ENCODE results near the gene TFF3. TPM values are rescaled to one million over a fixed set of nuclear protein-coding genes. Genes with fewer than 3 reads are reported as not detected.
A peak's percentile ranks its signal among the peaks of the same experiment; 100 is the strongest.

TFF3 gene
- total and polyA plus RNA-seq, 5 donors, result 1.2 to 2.6 (median 1.9) TPM

DNA sequence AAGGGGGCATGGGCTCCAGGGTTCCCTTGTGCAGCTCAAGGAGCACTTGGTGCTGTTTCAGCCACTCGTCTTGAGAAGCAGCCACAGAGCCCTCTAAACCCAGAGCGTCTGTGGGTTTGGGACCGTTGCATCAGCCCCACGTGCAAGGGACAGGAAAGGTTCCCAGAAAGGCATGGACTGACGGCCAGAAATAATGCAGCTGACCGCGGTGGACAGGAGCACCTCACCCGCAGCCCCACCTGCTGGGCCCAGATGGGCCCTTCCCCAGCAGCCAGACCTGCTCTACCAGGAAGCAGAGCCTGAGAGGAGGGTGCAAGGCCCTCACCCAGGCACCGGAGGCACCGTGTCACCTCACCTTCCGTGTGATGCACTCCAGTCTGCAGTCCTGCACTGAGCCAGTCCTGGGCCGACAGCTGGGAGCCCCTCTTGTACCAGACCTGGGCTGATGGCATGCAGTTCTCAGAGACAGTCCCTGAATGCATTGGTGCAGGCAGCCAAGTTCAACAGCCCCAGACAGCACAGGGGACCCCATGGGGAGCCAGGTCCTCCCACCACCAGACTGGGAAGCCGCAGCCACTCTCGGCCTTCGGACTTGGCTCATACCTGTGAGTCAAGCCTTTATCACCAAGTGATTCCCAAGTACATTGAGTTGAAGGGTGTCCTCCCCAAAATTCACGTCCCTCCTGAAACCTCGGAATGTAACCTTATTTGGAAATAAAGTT, 4.8 kb upstream of the TFF3 start:
- H3K27ac ChIP-seq (ENCODE audit: low read length), result no peak overlapping the region
- H3K27me3 ChIP-seq (ENCODE audit: control insufficient read depth, insufficient read depth), result no peaks in the 10 kb centered on the region
- H3K9me3 ChIP-seq (ENCODE audit: control insufficient read depth, low read length), result no peaks in the 10 kb centered on the region
- intact Hi-C loops (cut with DNase I), result no loop called here
- no peaks in the 10 kb centered on the region for H3K4me1 ChIP-seq (ENCODE audit: control insufficient read depth, insufficient read depth, low read length)
- DNase-seq (no peak), ATAC-seq (no peak)
- H3K4me3 ChIP-seq (ENCODE audit: low read length), result no peak overlapping the region
- WGBS, result 66% methylated on average over 17 of the region's 17 CpGs

- Histone ChIP-seq H3K27ac (ENCODE audit: low read length) (no peak overlapping the region), H3K27me3 (ENCODE audit: control insufficient read depth, insufficient read depth) (no peaks in the 10 kb centered on the region), H3K9me3 (ENCODE audit: control insufficient read depth, low read length) (no peaks in the 10 kb centered on the region), H3K4me3 (ENCODE audit: low read length) (no peak overlapping the region), H3K4me1 (ENCODE audit: control insufficient read depth, insufficient read depth, low read length) (no peaks in the 10 kb centered on the region)
- intact Hi-C loops (cut with DNase I), result no loop called here
- 51% methylated on average over 10 of the region's 10 CpGs for WGBS
- DNase-seq, result no peak
- ATAC-seq, result no peak
These were observed 4.2 kb upstream of the TFF3 start for GRCh38 chr21:42319376-42319775.

DNA sequence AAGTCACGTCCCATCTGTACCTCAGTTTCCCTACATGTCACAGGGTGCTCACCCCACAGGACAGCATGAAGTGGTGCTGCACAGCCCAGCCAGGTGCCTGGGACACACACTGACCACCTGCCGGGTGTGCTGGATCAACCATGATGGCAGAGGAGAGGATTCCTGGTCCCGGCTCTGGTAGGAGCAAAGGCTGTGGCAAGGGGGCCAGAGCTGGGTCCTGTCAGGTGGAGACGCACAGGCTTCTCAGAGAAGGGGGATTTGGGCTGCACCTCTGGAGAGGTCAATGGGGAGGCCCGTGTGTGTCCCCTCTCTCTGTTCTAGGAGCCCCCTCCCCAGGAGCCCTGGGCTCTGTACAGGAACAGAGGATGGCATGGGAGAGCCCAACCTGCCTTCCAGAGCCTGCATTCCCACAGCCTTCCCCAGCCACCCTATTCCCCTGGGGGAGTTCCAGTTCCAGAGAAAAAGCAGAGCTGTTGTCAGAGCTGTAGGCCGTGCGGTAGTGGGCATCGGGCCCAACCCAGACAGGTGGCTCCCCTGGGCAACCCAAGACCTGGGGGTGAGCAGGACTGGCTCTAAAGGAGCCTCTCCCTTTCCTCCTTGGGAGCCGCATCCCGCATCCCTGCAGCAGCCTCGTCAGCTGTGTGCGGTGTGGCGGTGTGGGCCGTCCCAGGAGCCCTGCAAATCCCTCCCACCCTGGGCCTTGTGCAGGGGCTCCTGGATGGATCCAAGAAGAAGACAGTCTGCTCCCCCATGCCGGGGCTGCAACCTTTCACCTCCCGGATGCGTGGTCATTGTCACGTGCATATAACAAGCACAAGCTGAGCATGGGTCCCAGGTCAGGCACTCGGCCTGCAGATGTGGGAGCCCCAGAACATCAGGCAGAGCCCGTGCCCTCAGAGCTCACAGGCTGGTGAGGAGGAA, 2.9 kb upstream of the TFF3 start:
- H3K27me3 ChIP-seq (ENCODE audit: control insufficient read depth, insufficient read depth), result no peaks in the 10 kb centered on the region
- no peak overlapping the region for H3K4me3 ChIP-seq (ENCODE audit: low read length)
- H3K27ac ChIP-seq (ENCODE audit: low read length), result no peak overlapping the region
- H3K9me3 ChIP-seq (ENCODE audit: control insufficient read depth, low read length), result no peaks in the 10 kb centered on the region
- intact Hi-C loops (cut with DNase I), result no loop called here
- WGBS, result 86% methylated on average over 20 of the region's 20 CpGs
- peaks cover 4% of the 10 kb centered on the region for H3K4me1 ChIP-seq (ENCODE audit: control insufficient read depth, insufficient read depth, low read length)
- DNase-seq, result no peak
- no peak for ATAC-seq

DNA sequence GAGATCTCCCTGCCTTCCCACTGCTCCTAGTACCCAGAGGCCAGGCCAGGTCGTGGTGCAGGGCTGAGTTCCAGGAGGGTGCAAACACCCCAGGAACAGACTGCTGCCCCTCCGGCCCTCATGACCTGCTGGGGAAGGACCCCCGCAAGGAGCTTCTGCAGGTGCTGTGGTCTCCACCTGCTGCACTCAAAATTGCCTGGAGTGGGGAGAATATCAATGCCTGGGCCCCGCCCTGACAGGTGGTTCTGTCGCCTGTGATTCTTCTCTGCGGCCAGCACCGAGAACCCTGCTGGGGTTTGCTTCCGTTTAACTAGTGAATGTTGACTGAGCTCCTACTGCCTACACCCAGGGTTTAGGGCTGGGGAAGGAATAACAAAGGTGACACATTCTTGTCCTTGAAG, 2.1 kb upstream of the TFF3 start:
- Histone ChIP-seq H3K27me3 (ENCODE audit: control insufficient read depth, insufficient read depth) (no peaks in the 10 kb centered on the region), H3K9me3 (ENCODE audit: control insufficient read depth, low read length) (no peaks in the 10 kb centered on the region), H3K4me1 (ENCODE audit: control insufficient read depth, insufficient read depth, low read length) (peaks cover 6% of the 10 kb centered on the region), H3K27ac (ENCODE audit: low read length) (no peak overlapping the region), H3K4me3 (ENCODE audit: low read length) (no peak overlapping the region)
- WGBS, result 87% methylated on average over 8 of the region's 8 CpGs
- no peak for ATAC-seq
- intact Hi-C loops (cut with DNase I), result no loop called here
- no peak for DNase-seq

- Histone ChIP-seq H3K4me3 (ENCODE audit: low read length) (no peak overlapping the region), H3K27ac (ENCODE audit: low read length) (no peak overlapping the region), H3K27me3 (ENCODE audit: control insufficient read depth, insufficient read depth) (no peaks in the 10 kb centered on the region), H3K4me1 (ENCODE audit: control insufficient read depth, insufficient read depth, low read length) (peaks cover 6% of the 10 kb centered on the region), H3K9me3 (ENCODE audit: control insufficient read depth, low read length) (no peaks in the 10 kb centered on the region)
- ATAC-seq (no peak), DNase-seq (no peak)
- 90% methylated on average over 16 of the region's 16 CpGs for whole genome bisulfite sequencing
- intact Hi-C loops (cut with DNase I), result no loop called here
These were observed 1.7 kb upstream of the TFF3 start for GRCh38 chr21:42316891-42317290.

GRCh38 chr21:42314616-42315295, 453 bp downstream of the TFF3 start:
- intact Hi-C loops (cut with DNase I), result no loop called here
- 90% methylated on average over 6 of the region's 6 CpGs for whole genome bisulfite sequencing
- no peaks in the 10 kb centered on the region for H3K27me3 ChIP-seq (ENCODE audit: control insufficient read depth, insufficient read depth)
- H3K27ac ChIP-seq (ENCODE audit: low read length), result no peak overlapping the region
- no peak for ATAC-seq
- H3K4me3 ChIP-seq (ENCODE audit: low read length), result no peak overlapping the region
- H3K9me3 ChIP-seq (ENCODE audit: control insufficient read depth, low read length), result no peaks in the 10 kb centered on the region
- H3K4me1 ChIP-seq (ENCODE audit: control insufficient read depth, insufficient read depth, low read length), result peaks cover 6% of the 10 kb centered on the region
- no peak for DNase-seq

- no peak overlapping the region for H3K27ac ChIP-seq (ENCODE audit: low read length)
- peaks cover 6% of the 10 kb centered on the region for H3K4me1 ChIP-seq (ENCODE audit: control insufficient read depth, insufficient read depth, low read length)
- no peaks in the 10 kb centered on the region for H3K9me3 ChIP-seq (ENCODE audit: control insufficient read depth, low read length)
- DNase-seq (peak in 2 of 3 donors; percentile 66 to 68), ATAC-seq (no peak)
- 15% methylated on average over 13 of the region's 13 CpGs for WGBS
- intact Hi-C loops (cut with DNase I), result no loop called here
- no peaks in the 10 kb centered on the region for H3K27me3 ChIP-seq (ENCODE audit: control insufficient read depth, insufficient read depth)
- H3K4me3 ChIP-seq (ENCODE audit: low read length), result no peak overlapping the region
These were observed 1.7 kb downstream of the TFF3 start for GRCh38 chr21:42313501-42313969.

DNA sequence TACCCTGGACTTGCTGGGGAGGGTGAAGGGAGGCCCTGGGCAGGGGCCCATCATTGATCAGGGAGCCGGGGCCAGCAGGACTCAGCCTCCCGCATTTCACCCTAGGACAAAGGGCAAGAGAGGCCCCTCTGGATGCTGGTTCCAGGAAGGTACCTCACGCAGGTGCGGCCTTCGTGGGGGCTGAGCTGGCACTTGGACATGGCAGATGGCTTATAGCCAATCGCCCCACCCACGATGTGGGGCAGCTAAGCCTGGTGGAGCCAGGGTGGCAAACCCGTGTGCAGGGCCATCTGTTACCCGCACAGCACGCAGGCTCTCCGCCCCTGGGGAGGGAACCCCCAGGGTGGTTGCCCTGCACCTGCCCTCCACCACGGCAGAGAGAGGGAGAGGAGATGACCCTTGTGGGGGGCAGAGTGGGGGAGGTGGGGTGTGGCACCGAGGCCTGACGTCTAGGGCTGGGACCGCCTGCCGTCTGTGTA, 2.5 kb downstream of the TFF3 start:
- peaks cover 6% of the 10 kb centered on the region for H3K4me1 ChIP-seq (ENCODE audit: control insufficient read depth, insufficient read depth, low read length)
- ATAC-seq, result no peak
- intact Hi-C loops (cut with DNase I), result no loop called here
- no peak overlapping the region for H3K4me3 ChIP-seq (ENCODE audit: low read length)
- no peaks in the 10 kb centered on the region for H3K27me3 ChIP-seq (ENCODE audit: control insufficient read depth, insufficient read depth)
- H3K27ac ChIP-seq (ENCODE audit: low read length), result no peak overlapping the region
- WGBS, result 78% methylated on average over 16 of the region's 16 CpGs
- no peaks in the 10 kb centered on the region for H3K9me3 ChIP-seq (ENCODE audit: control insufficient read depth, low read length)
- no peak for DNase-seq

DNA sequence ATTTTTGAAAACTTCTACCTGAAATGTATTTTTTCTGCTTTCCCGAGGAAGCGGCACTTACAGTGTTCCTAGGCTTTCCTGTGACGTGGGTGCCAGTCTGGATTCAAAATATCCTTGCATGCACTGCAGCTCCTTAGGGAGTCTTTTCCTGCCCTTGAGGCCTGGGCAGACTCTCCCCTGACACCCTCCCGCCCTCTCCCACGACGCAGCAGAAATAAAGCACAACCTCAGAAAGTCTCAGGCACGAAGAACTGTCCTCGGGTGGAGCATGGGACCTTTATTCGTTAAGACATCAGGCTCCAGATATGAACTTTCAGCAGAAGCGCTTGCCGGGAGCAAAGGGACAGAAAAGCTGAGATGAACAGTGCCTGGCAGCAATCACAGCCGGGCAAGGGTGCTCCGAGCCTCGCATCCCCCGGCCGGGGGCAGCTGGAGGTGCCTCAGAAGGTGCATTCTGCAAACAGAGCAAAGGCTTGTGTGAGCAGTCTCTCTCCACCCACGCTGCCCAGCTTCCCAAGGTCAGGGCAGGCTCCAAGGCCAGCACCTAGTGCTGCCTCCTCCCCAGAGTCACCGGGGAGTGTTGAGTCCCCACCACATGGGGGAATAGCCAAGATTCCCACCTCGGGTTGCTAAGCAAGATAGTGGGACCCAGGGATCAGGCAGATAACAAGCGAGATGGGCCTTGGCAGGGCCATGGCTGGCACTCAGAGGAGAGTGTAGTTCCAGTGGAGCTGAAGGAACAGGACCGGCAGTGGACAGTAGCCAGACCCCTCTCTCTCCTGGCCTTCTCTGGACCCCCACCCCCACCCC, 3.2 kb downstream of the TFF3 start:
- no peaks in the 10 kb centered on the region for H3K27me3 ChIP-seq (ENCODE audit: control insufficient read depth, insufficient read depth)
- 71% methylated on average over 21 of the region's 21 CpGs for WGBS
- ATAC-seq (peak; percentile 41 to 47), DNase-seq (peak in 1 of 3 donors; percentile 66)
- peaks cover 6% of the 10 kb centered on the region for H3K4me1 ChIP-seq (ENCODE audit: control insufficient read depth, insufficient read depth, low read length)
- no peak overlapping the region for H3K27ac ChIP-seq (ENCODE audit: low read length)
- intact Hi-C loops (cut with DNase I), result no loop called here
- no peak overlapping the region for H3K4me3 ChIP-seq (ENCODE audit: low read length)
- no peaks in the 10 kb centered on the region for H3K9me3 ChIP-seq (ENCODE audit: control insufficient read depth, low read length)

- intact Hi-C loops (cut with DNase I), result no loop called here
- ATAC-seq, result no peak
- no peaks in the 10 kb centered on the region for H3K27me3 ChIP-seq (ENCODE audit: control insufficient read depth, insufficient read depth)
- no peaks in the 10 kb centered on the region for H3K9me3 ChIP-seq (ENCODE audit: control insufficient read depth, low read length)
- H3K27ac ChIP-seq (ENCODE audit: low read length), result no peak overlapping the region
- no peak for DNase-seq
- WGBS, result 92% methylated on average over 14 of the region's 14 CpGs
- H3K4me1 ChIP-seq (ENCODE audit: control insufficient read depth, insufficient read depth, low read length), result peaks cover 6% of the 10 kb centered on the region
- H3K4me3 ChIP-seq (ENCODE audit: low read length), result no peak overlapping the region
These were observed 4.0 kb downstream of the TFF3 start for GRCh38 chr21:42311160-42311559.

All from right cardiac atrium (tissue), 5 donors.